Measurements from ENCODE around the gene DLGAP3.

DNA sequence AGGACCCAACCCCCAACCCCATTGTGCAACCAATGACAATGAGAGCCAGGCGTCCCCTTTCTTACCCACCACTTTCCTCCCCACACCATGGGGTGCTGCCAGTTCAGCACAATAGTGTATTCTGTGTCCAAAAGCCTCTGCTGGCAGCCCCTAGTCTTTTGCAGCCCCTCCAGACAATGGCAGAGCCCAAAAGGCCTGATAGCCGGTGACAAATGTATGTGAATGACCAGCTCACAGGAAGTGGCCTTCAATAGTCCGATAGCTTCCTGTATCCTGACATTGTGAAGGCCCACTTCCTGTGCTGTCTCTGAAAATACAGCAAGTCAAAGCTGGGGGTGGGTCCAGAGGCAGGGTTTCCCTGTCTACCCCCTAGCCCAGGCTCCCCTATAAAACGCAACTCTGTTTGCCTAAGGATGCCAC, 86.5 kb downstream of the DLGAP3 start:
- TF ChIP-seq CTCF (IDR thresholded peaks at IDR 0.05) (no peak), POLR2AphosphoS5 (IDR thresholded peaks at IDR 0.05) (no peak)

Measured in esophagus muscularis mucosa (tissue), 3 donors.